Activated CD4-positive, alpha-beta T cell treated with anti-CD3 and anti-CD28 coated beads, Interleukin-2, amount 10 ng/mL, durations not matched to agents 24 days and 14 days (primary cell): Measurements from ENCODE around the gene COPZ1. TPM values are rescaled to one million over a fixed set of nuclear protein-coding genes. Genes with fewer than 3 reads are reported as not detected.

Experiments used
- total RNA-seq: library from RNA; stranded (reverse); gene quantifications from 2 replicates; pipeline ENCODE4 v1.2.3, GENCODE V29; 2022

Gene COPZ1
- total RNA-seq, 1 donor from 2014 or later: 116 TPM

Other genes with a start within 250 kb of the COPZ1 start
- gene SMUG1, start 136.1 kb upstream of the COPZ1 start, total RNA-seq: 28.2 and 28.8 TPM in 2 replicates
- 108 and 113 TPM in 2 replicates for gene CBX5, start 45.0 kb upstream of the COPZ1 start, total RNA-seq
- gene HNRNPA1, start 44.4 kb upstream of the COPZ1 start, total RNA-seq: 1,861 and 1,892 TPM in 2 replicates
- gene NFE2, start 24.1 kb upstream of the COPZ1 start, total RNA-seq: not detected in 2 replicates
- 1.5 TPM in 2 replicates for gene GPR84, start 39.4 kb downstream of the COPZ1 start, total RNA-seq
- gene ZNF385A, start 59.6 kb downstream of the COPZ1 start, total RNA-seq: 0.84 and 1.2 TPM in 2 replicates
- 43.9 and 48.0 TPM in 2 replicates for gene ITGA5, start 94.1 kb downstream of the COPZ1 start, total RNA-seq
- gene GTSF1, start 148.5 kb downstream of the COPZ1 start, total RNA-seq: 4.8 and 5.5 TPM in 2 replicates
- 98.0 and 99.5 TPM in 2 replicates for gene NCKAP1L, start 172.6 kb downstream of the COPZ1 start, total RNA-seq
- gene PDE1B, start 224.5 kb downstream of the COPZ1 start, total RNA-seq: 23.6 and 26.3 TPM in 2 replicates